Right renal cortex interstitium (tissue), 3 donors: Measurements from ENCODE around the gene KDM6A. TPM values are rescaled to one million over a fixed set of nuclear protein-coding genes. Genes with fewer than 3 reads are reported as not detected.
"Not testable (repeated sequence)": the region's sequence is repeated elsewhere in the genome, so short reads cannot be mapped to it uniquely, and the experiment has no call there.

ENCODE experiments used
- DNase-seq, 3 donors: peaks; one replicate each; pipeline ENCODE4 v3.0.0-alpha.2; 2013; ENCODE audit warnings: low read depth in 3 of 3, low spot score in 2 of 3
- polyA plus RNA-seq, 3 donors: library from polyadenylated mRNA; unstranded; fragments of 120-200 nt; gene quantifications; one replicate each; pipeline ENCODE4 v1.2.1, GENCODE V29; 2013; ENCODE audit not compliant: insufficient read length in 3 of 3

The KDM6A gene
- polyA plus RNA-seq, 3 donors, result 28.2 to 30.6 (median 30.5) TPM

DNA sequence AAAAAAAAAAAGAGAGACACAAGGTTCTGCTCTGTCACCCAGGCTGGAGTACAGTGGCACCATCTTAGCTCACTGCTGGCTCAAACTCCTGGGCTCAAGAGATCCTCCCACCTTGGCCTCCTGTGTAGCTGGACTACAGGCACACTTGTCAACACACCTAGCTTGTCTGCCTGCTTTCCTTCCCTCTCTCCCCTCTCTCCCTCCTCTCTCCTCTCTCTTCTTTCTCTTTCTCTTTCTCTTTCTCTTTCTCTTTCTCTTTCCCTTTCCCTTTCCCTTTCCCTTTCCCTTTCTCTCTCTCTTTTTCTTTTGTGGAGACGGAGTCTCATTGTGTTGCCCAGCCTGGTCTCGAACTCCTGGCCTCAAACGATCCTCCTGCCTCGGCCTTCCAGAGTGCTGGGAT lies 195.6 kb downstream of the KDM6A start:
- no peak for DNase-seq

DNA sequence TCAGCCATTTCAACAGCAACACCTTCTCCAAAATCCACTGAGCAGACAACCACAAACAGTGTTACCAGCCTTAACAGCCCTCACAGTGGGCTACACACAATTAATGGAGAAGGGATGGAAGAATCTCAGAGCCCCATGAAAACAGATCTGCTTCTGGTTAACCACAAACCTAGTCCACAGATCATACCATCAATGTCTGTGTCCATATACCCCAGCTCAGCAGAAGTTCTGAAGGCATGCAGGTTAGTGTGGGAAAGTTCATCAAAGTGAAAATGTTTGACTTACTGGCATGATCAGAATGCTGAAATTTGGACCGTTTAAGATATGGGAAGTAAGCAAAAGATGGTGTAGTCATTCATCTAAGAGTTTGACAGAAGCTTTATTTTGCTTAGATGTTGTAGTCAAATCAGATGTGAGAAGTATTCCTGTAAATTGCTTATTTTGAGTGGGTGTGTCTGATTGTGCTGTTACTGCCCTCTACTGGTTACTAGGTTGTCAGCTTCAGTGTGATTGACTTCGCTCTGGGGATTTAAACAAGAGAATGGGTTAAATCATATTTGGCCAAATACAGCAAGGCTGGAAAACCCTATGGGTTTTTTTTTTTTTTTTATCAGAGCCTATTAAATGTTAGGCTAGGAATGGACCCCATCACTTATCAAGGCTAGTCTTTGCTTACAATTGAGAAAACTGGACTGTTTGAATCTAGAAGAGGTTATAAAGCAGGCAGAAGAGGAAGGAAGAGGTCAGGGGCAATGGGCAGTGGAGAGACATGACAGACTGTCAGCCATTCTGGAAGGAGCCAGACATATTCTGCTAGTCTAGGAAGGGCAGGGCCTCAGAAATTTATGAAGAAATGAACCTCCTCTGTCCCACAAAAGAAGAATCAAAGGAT lies 197.4 kb downstream of the KDM6A start:
- DNase-seq, result peak in 2 of 3 donors; percentile 12 to 21

DNA sequence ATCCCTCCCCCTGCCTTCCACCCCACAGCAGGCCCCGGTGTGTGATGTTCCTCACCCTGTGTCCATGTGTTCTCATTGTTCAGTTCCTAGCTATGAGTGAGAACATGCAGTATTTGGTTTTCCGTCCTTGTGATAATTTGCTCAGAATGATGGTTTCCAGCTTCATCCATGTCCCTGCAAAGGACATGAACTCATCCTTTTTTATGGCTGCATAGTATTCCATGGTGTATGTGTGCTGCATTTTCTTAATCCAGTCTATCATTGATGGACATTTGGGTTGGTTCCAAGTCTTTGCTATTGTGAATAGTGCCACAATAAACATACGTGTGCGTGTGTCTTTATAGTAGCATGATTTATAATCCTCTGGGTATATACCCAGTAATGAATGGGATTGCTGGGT lies 200.0 kb downstream of the KDM6A start:
- not testable (repeated sequence) for DNase-seq

DNA sequence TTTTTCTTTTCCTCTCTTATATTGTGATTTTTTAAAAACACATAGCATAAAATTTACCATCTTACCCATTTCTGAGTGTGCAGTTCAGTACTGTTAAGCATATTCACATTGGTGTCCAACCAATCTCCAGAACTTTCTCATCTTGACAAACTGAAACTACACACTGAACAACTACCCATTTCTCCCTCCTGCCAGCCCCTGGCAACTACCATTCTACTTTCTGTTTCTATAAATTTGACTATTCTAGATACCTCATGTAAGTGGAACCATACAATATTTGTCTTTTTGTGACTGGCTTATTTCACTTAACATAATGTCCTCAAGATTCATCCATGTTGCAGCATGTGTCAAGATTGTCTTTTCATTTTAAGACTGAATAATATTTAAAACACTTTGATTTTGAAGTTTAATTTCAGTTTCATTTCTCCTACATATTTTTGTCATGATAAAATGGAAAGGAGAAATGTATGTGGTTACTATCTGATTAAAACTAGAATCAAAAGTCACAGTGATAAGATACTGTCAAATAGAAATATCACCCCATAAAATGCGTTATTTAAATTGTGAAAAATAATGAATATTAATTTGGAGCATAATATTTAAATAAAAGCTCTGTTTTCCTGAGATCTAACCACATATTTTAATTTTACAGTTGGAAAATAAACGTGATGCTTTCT lies 204.9 kb downstream of the KDM6A start:
- DNase-seq, result no peak

DNA sequence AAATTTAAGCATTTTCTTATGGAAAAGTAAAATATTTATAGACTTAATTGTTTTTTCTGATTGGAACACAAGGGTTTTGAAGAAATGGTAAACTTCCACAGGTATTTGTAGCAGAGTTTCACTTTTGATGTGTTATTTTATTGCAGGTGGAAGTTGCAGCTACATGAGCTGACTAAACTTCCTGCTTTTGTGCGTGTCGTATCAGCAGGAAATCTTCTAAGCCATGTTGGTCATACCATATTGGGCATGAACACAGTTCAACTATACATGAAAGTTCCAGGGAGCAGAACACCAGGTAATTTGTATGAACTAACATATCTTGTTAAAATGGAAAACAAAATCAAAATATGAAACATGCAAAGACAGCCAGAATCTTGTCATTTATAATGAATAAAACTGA lies 210.3 kb downstream of the KDM6A start:
- DNase-seq, result no peak

DNA sequence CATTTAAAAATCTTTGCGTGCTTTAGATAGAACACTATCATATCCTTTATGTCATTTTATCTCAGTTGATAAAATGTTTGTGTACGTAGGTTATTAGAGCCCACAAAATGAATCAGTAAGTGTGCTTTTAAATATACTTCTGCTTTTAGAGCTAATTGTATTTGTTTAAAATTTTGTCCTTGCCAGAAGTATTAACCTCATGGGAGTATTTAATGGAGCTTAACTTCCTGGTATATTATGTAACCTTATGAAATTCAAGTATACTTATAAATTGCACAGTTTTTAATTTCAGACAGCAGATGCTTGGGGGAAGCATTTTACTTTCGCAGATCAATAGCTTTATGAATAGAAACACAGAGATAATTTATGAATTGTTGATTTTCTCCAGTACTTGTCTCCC lies 237.5 kb downstream of the KDM6A start:
- DNase-seq, result no peak

DNA sequence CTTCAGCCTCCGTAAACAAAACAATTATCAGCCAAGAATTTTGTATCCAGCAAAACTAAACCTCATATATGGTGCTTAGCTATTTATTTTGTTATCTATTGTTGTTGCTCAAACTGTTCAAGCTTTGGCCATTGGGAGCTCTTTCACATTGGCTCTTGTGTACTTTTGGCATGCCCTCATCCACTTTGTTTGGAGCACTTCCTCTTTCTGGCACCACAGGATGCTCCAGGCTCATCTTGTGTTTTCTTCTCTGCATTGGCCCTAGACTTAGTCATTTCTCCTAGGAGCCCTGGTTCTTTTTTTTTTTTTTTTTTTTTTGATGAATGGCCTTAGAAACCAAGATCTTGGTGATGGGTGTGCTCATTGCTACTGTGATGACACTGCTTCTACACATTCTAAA lies 253.2 kb downstream of the KDM6A start:
- no peak for DNase-seq

DNA sequence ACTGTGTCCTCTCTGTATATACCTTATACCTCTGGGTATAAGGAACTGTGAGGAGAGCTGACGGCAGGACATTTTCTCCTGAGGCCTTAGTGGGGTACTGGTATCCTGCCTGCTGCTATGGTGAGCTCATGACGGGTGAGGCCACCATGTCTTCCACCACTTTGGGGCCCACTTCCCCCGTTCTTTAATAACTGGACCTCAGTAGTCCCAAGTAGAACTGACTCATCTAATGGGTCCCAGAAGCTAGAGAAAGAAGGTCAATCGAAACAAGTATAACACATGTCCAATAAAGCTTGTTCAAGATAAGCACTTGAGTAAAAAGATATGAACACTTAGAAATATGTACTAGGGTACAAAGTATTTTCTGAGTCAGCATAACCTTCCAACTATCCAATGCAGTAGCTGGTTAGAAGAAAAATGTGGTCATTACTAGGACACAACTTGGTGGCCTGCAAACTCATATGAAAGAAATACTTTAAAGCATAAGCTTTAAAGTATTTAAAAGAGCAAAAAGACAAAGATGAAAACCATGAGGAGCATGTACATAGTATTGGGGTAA lies 256.0 kb downstream of the KDM6A start:
- no peak for DNase-seq

DNA sequence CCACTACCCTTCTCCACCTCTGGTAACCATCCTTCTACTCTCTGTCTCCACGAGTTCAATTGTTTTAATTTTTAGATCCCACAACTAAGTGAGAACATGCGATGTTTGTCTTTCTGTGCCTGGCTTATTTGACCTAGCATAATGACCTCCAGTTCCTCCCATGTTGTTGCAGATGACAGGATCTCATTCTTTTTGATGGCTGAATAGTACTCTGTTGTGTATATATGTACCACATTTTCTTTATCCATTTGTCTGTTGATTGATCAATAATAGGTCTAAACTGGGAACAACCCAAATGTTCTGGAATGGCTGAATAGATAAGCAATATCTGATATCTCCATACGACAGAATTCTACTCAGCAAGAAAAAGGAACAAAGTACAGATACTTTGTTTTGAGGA lies 260.5 kb downstream of the KDM6A start:
- no peak for DNase-seq

DNA sequence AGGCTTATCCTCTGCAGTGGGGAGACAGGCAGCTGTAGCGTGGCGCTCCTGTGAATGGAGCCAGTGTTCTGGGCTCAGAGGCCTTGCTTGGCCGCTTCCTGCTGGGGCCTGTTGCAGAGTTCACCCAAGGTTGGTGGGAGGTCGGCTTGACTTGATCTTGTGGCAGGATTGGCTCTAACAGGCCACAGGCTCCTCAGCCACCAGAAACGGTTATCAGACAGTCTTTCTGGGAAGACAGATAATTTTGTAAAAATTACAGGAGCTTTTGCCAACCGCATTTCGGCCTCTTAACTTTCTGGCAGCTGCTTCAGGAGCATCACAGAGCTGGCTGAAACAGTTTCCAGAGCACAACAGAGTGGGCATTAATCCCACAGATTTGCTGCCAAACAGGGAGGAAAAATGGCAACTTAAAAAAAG lies 261.3 kb downstream of the KDM6A start:
- no peak for DNase-seq

DNA sequence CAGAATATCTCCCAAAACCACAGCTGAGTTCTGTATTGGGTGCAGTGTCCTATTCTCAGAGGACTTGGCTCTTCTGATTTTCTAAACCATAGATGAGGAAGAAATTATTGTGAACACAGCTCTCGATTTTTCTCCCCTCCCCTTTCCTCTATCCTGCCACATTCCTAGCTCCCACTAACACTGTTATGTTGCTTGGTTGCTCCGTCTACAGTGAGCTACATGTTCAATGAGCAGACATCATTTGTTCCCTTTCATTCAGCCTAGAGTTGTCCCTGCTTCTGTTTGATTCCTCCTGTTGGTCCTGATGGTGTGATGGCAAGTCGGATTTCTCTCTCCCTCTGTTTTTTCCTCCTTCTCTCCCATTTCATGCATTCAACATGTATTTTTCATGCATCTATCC lies 261.8 kb downstream of the KDM6A start:
- DNase-seq, result no peak

DNA sequence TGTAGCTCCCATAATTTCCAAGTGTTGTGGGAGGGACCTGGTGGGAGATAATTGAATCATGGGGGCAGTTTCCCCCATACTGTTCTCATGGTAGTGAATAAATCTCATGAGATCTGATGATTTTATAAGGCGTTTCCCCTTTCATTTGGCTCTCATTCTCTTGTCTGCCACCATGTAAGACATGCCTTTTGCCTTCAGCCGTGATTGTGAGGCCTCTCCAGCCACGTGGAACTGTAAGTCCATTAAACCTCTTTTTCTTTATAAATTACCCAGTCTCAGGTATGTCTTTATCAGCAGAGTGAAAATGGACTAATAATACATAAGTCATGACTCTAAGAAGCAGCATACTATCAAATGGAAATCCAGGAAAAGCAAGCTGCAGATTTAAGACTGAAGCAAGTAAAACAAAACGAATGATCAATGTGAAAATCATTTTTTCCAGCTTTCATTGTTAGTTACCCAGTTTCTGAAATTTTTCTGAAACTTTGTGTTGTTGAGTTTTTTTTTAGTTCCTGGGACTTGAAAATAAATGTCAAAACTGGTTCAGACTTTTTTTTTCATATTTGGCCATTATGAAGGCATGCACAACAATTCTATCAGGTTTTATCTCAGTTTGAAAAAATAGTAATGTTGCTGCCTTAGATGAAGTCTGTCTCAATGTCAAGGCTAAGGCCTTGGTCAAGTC lies 262.5 kb downstream of the KDM6A start:
- not testable (repeated sequence) for DNase-seq

DNA sequence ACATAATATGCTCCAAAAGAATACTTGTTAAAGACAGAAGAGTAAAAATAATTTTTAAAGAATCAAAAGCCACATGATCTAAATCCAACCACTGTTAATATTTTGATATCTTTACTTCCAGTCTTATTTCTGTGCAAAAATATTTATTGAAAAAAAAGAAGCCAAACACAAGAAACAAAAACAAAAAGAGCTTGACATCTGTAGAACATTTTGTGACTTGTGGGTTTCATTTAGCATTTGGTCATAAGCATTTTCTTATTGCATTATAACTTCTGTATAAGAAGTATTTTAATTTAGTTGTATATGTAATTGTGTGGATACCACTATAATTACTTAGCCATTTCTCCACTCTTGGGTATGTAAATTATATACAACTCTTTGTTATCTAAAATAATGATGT lies 264.5 kb downstream of the KDM6A start:
- no peak for DNase-seq

DNA sequence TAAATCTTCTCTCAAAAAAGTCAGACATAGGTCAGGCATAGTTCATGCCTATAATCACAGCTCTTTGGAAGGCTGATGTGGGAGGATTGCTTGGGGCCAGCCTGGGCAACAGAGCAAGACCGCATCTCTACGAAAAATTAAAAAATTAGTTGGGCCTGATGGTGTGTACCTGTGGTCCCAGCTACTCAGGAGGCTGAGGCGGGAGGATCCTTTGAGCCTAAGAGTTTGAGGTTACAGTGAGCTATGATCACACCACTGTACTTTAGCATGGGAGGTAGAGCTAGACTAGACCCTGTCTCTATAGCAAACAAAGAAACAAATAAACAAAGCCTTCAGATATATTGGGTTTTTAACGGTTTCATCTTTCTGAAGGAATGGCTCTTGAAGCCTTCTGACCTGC lies 265.5 kb downstream of the KDM6A start:
- DNase-seq, result no peak

DNA sequence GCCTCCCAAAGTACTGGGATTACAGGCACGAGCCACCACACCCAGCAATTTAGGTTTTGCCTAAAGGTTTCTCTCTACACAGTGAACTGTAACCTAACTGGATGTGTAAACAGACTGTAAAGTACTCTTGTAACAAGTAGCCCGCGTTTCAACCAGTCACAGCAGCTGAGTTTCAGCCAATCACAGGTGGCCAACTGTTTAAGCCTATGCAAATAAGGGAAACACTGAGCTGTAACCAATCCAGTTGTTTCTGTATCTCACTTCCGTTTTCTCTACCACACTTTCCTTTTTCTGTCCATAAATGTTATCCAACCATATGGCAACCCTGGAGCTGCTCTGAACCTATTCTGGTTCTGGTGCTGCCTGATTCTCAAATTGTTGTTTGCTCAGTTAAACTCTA lies 267.8 kb downstream of the KDM6A start:
- no peak for DNase-seq

DNA sequence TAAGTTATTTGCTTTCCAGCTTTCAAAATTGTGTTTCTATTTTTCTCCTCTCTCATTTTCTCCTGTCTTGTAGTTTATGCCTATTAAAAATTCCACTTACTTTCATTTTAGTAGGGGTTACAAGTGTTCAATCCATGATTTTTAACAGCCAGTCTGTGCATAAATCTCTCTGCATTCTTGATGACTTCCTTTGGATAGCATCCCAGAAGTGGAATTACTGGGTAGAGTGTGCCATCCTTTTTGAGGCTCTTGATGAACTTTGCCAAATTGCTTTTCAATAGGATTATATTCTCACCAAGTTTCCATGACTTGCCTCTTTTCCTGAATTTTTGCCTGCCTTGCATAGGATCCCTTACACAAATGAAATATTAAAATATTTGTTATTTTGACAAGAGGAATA lies 269.2 kb downstream of the KDM6A start:
- no peak for DNase-seq

DNA sequence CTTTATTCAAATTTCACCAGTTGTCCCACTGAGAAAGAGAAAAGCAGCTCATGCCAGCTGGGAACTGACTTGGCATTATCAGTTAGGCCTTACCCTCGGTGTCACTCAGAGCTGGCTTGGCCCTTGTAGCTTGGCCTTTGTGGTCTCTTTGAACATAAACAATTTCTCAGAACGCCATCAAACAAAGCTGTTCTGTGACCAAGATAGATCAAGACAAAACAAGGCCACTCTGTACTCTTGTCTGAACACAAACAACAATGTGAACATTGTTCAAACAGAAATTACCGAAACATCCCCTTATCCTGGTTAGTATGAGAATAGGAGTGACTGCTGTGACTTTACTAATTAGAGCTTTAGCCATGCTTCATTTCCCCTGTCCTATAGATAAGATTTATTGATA lies 270.5 kb downstream of the KDM6A start:
- no peak for DNase-seq

DNA sequence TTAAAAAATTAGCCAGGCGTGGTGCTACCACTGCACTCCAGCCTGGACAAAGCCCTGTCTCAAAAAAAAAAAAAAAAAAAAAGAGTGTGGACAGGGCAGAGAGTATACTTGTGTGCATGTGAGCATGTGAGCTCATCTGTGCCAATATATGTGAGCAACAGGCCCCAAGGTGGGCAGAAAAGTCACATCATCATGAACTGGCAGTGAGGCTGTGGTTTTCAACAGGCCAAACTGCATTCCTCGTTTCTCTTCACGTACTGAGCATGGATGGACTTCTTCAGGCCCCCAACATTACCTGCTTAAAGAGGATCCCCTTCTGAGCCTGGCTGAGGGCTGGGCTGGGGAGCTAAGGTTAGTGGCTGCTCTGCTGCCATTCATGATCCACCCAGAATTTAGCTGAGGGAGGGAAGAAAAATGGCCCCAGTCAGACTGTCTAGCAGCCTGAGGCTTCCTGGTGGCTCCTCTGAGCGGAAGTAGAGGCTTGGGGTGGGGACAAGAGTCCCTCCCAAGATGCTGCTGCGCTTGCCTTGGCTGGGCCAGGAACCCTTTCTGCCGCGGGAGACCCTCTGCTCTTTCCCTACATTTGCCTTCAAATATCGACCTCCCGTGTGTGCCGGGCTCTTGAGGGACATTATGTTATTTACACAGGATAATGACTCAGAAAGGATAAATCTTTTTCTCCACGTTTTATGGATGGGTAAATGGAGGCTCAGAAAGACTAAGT lies 272.7 kb downstream of the KDM6A start:
- DNase-seq, result no peak

DNA sequence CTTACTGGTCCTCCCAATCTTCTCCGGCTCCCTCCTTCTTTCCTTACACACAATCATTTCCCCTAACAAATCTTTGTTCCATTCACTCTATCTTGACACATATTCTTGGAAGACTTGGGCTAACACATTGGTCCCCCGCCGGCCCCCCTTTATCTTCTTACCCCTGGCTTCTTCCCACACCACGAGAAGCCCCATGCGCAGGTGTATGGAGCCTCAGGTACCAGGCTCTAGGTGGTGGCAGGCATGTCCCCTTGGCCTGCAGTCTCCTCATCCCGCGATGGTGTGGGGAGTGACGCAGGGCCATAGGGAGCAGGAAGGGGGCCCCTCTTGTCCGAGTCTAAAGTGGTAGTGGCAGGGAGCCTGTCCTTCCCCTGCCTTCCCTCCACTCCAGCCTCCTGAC lies 277.8 kb downstream of the KDM6A start:
- DNase-seq, result no peak

DNA sequence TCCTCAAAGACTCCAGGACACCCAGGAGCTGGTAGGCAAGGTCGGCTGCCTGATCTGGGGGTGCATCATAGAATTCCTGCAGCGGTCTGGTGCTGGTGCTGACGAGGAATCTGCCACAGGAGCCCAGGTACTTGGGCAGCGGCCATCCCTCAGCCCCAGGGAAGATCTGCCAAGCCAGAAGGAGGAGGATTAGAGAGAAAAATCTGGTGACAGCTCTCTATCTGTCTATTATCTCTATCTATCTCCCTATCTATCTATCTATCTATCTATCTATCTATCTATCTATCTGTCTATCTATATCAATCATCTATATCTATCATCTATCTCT lies 281.0 kb downstream of the KDM6A start:
- DNase-seq, result no peak

DNA sequence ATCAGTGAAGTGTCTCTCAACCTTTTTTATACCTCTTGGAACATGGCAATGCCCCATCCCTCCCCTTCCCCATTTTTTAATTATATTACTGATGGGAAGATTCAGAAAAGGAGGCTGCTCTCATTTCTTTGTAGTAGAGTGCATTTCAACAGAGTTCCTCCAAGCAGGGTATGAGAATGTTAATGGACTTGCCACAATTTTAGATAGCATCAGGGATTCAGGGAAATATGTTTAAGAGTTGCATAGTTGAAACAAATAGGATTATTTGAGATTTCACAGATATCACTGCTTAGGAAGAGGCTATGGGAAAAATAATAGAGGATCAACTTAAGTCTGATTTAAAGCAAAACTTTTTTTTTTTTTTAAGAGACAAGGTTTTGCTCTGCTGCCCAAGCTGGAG lies 281.5 kb downstream of the KDM6A start:
- no peak for DNase-seq
